GM19043 (cell line): ENCODE results near the gene RAB1B.
"Not testable (repeated sequence)": the region's sequence is repeated elsewhere in the genome, so short reads cannot be mapped to it uniquely, and the experiment has no call there.

ENCODE experiments used
- ATAC-seq: cut with Tn5 transposase; IDR thresholded peaks from one replicate; pipeline ENCODE4 v1.9.1; 2021; ENCODE audit warnings: low read depth; ENCODE audit not compliant: unreplicated experiment

The RAB1B gene

GRCh38 chr11:66266378-66267038 lies 1.9 kb upstream of the RAB1B start:
- ATAC-seq, result no peak

- no peak for ATAC-seq
Measured at GRCh38 chr11:66267039-66267378, 1.4 kb upstream of the RAB1B start.

GRCh38 chr11:66267379-66268243 lies 828 bp upstream of the RAB1B start:
- ATAC-seq, result peak; percentile 43

GRCh38 chr11:66268952-66269905 lies 790 bp downstream of the RAB1B start:
- no peak for ATAC-seq

GRCh38 chr11:66271816-66272215 lies 3.4 kb downstream of the RAB1B start:
- no peak for ATAC-seq

- ATAC-seq, result no peak
Measured at GRCh38 chr11:66272596-66272995, 4.2 kb downstream of the RAB1B start.

- no peak for ATAC-seq
Measured at GRCh38 chr11:66274219-66274618, 5.8 kb downstream of the RAB1B start.

- no peak for ATAC-seq
Measured at GRCh38 chr11:66275396-66275795, 7.0 kb downstream of the RAB1B start.

GRCh38 chr11:66275984-66276612 lies 7.7 kb downstream of the RAB1B start:
- no peak for ATAC-seq

GRCh38 chr11:66276619-66277018 lies 8.2 kb downstream of the RAB1B start:
- ATAC-seq, result not testable (repeated sequence)

GRCh38 chr11:66277064-66277463 lies 8.6 kb downstream of the RAB1B start:
- ATAC-seq, result not testable (repeated sequence)

- no peak for ATAC-seq
Measured at GRCh38 chr11:66277471-66278362, 9.3 kb downstream of the RAB1B start, which contains the start of gene CNIH2. TSS of gene CNIH2 (plus strand) at chr11:66278175. CDS start at chr11:66278457, 282 bp downstream.

GRCh38 chr11:66278363-66279091 lies 10.1 kb downstream of the RAB1B start:
- ATAC-seq, result no peak

- no peak for ATAC-seq
Measured at GRCh38 chr11:66279092-66279734, 10.8 kb downstream of the RAB1B start.

GRCh38 chr11:66280428-66280827 lies 12.0 kb downstream of the RAB1B start:
- no peak for ATAC-seq

GRCh38 chr11:66281001-66281400 lies 12.6 kb downstream of the RAB1B start:
- no peak for ATAC-seq

GRCh38 chr11:66281776-66282467 lies 13.5 kb downstream of the RAB1B start:
- ATAC-seq, result no peak
